Parathyroid adenoma (tissue), 2 donors: ENCODE data around the gene TLCD5.

Experiments used
- H2AFZ ChIP-seq: fragments of 300-600 bp; sonication (generic); one replicate; pipeline ENCODE4 v1.7.0; 2017; ENCODE audit warnings: antibody characterized with exemption, mild to moderate bottlenecking
- H3K27ac ChIP-seq: fragments of 300-600 bp; sonication (generic); one replicate; pipeline ENCODE4 v1.7.0; 2017
- H3K27me3 ChIP-seq: fragments of 300-600 bp; sonication (generic); one replicate; pipeline ENCODE4 v1.7.0; 2017; ENCODE audit warnings: low read length; ENCODE audit not compliant: control insufficient read depth, insufficient read depth
- H3K36me3 ChIP-seq: fragments of 300-600 bp; sonication (generic); one replicate; pipeline ENCODE4 v1.7.0; 2017; ENCODE audit warnings: low read length; ENCODE audit not compliant: control insufficient read depth, insufficient read depth
- H3K4me1 ChIP-seq: fragments of 300-600 bp; sonication (generic); one replicate; pipeline ENCODE4 v1.7.0; 2017; ENCODE audit warnings: control low read depth
- H3K4me2 ChIP-seq: fragments of 300-600 bp; sonication (generic); one replicate; pipeline ENCODE4 v1.7.0; 2017; ENCODE audit warnings: low read length
- H3K4me3 ChIP-seq: fragments of 300-600 bp; sonication (generic); one replicate; pipeline ENCODE4 v1.7.0; 2017; ENCODE audit warnings: low read depth, low read length
- H3K79me2 ChIP-seq: fragments of 300-600 bp; sonication (generic); one replicate; pipeline ENCODE4 v1.7.0; 2017; ENCODE audit warnings: control low read depth
- H3K9ac ChIP-seq: fragments of 300-600 bp; sonication (generic); one replicate; pipeline ENCODE4 v1.7.0; 2017; ENCODE audit warnings: mild to moderate bottlenecking
- H3K9me3 ChIP-seq: fragments of 300-600 bp; sonication (generic); one replicate; pipeline ENCODE4 v1.7.0; 2017; ENCODE audit warnings: low read length; ENCODE audit not compliant: control insufficient read depth
- TF ChIP-seq, protein P1 (sequence below): fragments of 300-600 bp; sonication (generic); IDR thresholded peaks from one replicate; pipeline ENCODE4 v1.7.0; 2017; ENCODE audit warnings: antibody characterized with exemption, mild to moderate bottlenecking
- donor health status: primary hyperparathyroidism.

TLCD5 gene

DNA sequence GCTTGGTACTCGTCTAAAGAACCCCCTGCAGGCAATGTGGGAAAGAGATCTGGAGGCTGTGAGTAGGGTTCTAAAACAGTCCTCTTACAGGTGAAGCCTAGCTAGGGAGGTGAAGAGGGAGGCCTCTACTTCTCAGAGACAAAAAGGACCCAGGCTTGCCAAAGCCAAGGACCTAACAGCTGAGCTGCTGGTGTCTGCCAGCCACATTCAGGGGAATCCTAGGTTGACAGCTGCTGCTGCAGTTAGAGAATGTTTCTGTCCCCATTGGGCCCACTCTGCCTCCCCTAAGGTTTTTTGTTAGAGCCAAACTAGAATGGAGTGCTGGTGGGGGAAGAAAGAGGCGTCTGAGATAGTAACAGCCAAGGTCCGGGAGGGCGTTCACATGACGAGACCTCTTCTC is 26.6 kb upstream of the TLCD5 start:
- Histone ChIP-seq H2AFZ (peak overlapping the region; percentile 41), H3K27me3 (no peaks in the 10 kb centered on the region), H3K4me3 (no peak overlapping the region), H3K79me2 (no peaks in the 10 kb centered on the region), H3K4me2 (no peak overlapping the region), H3K27ac (peak overlapping the region; percentile 92), H3K9me3 (no peaks in the 10 kb centered on the region), H3K36me3 (no peaks in the 10 kb centered on the region), H3K9ac (no peak overlapping the region), H3K4me1 (peaks cover 68% of the 10 kb centered on the region)
- TF ChIP-seq, protein P1, sequence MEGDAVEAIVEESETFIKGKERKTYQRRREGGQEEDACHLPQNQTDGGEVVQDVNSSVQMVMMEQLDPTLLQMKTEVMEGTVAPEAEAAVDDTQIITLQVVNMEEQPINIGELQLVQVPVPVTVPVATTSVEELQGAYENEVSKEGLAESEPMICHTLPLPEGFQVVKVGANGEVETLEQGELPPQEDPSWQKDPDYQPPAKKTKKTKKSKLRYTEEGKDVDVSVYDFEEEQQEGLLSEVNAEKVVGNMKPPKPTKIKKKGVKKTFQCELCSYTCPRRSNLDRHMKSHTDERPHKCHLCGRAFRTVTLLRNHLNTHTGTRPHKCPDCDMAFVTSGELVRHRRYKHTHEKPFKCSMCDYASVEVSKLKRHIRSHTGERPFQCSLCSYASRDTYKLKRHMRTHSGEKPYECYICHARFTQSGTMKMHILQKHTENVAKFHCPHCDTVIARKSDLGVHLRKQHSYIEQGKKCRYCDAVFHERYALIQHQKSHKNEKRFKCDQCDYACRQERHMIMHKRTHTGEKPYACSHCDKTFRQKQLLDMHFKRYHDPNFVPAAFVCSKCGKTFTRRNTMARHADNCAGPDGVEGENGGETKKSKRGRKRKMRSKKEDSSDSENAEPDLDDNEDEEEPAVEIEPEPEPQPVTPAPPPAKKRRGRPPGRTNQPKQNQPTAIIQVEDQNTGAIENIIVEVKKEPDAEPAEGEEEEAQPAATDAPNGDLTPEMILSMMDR = no peak

DNA sequence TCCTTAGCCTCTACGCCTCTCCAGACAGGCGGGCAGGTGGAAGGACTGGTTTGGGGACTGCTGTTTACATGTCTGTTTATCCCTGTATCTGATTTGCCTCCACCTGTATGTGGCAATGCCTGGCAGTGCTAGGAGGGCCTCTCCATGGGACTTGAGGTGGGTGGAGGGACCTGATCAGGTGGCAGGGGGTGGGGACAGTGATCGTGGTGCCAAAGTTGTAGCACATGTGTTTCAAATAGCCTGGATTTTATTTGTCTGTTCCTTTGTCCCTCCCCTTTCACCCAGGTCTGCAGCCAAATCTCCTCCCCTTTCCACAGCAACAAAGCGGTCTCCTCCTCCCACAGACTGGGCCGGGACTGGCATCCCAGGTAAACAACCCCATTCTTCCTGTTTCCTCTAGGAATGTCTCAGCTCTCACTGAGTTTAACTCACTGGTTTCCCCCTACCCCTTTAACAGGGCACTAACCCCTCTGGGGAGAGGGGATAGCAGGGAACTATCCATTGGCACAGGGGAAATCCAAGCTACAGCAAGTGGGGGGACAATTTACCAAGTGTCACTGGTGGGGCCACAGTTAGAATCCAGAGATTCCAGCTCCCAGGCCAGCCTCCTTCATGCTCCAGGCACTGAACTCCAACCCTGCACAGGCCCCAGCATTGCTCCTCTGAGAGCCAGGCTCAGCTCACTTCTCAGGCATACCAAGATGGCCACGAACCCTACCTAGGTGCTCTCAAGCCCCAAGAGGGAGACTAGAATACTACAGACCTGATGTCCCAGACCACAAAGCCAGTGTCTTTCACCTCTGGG is 22.9 kb upstream of the TLCD5 start:
- Histone ChIP-seq H3K9ac (no peak overlapping the region), H3K27ac (peak overlapping the region; percentile 95), H3K9me3 (no peaks in the 10 kb centered on the region)

DNA sequence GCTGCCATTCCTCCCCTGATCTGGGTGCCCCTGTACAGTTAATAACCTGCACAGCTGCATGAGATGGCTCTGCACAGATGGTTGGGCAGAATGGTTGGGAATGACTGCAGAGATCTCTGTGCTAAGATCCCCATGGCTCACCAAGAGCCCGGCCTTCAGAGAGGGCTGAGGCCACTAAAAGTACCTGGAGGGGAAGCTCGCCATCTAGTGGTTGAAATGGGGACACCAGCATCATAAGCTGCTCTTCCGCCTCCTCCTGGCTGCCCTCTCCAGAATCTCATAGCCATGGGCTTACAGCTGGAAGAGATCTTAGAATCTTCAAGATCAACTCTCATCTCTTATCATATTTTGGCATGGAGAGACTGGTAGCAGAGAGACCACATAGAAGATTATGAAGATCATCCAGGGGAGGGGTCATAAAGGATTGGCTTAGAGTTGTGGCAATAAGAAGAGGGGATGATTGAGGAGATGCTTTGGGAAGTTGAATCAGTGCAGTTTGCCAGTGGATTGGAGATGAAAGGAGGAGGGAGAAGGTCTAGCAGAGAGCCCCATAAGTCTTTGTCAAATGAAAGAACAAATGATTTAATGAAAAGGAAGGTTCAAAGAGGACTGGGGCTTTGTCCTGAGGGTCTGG is 22.0 kb upstream of the TLCD5 start:
- Histone ChIP-seq H3K4me3 (no peak overlapping the region), H3K36me3 (no peaks in the 10 kb centered on the region), H3K4me1 (peaks cover 40% of the 10 kb centered on the region), H3K79me2 (no peaks in the 10 kb centered on the region), H3K9ac (no peak overlapping the region), H3K27ac (peak overlapping the region; percentile 95), H2AFZ (no peak overlapping the region), H3K4me2 (no peak overlapping the region), H3K27me3 (no peaks in the 10 kb centered on the region), H3K9me3 (no peaks in the 10 kb centered on the region)
- TF ChIP-seq, protein P1 = peak; percentile 88

More for the DNA sequence above, 22.9 kb upstream of the TLCD5 start:
- Histone ChIP-seq H3K4me1 (peaks cover 43% of the 10 kb centered on the region), H3K4me3 (no peak overlapping the region), H3K36me3 (no peaks in the 10 kb centered on the region), H3K79me2 (no peaks in the 10 kb centered on the region), H3K27me3 (no peaks in the 10 kb centered on the region), H2AFZ (peak overlapping the region; percentile 57), H3K4me2 (no peak overlapping the region)
- TF ChIP-seq, protein P1 = no peak

DNA sequence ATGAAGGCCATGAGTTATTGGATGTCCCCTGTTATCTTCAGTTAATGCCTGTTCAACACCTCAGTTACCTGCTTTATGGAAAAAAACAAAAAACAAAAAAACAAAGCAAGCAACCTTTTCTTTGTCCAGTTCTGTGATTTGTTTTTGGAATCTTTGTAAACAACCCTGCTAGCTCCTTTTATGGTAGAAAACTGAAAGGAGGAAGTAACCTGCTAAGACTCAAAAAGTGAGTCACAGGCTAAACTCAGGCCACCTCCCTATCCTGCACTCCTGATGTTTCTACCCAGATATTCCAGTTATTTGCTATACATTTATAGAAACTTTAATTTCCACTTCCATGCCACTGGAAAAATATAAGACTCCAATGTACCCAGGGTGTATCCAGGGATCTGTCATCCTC is 20.6 kb upstream of the TLCD5 start:
- no peak overlapping the region for H3K9ac ChIP-seq
- no peaks in the 10 kb centered on the region for H3K9me3 ChIP-seq
- peaks cover 27% of the 10 kb centered on the region for H3K4me1 ChIP-seq
- H3K79me2 ChIP-seq = no peaks in the 10 kb centered on the region
- no peak overlapping the region for H3K27ac ChIP-seq
- TF ChIP-seq, protein P1 = no peak
- no peaks in the 10 kb centered on the region for H3K36me3 ChIP-seq
- H2AFZ ChIP-seq = no peak overlapping the region
- H3K4me3 ChIP-seq = no peak overlapping the region
- no peak overlapping the region for H3K4me2 ChIP-seq
- no peaks in the 10 kb centered on the region for H3K27me3 ChIP-seq
